GM18867 (cell line): ENCODE results near the gene PIGM.
"Not testable (repeated sequence)": the region's sequence is repeated elsewhere in the genome, so short reads cannot be mapped to it uniquely, and the experiment has no call there.

ENCODE experiments used
- ATAC-seq: cut with Tn5 transposase; IDR thresholded peaks from one replicate; pipeline ENCODE4 v1.9.1; 2021; ENCODE audit warnings: mild to moderate bottlenecking, moderate library complexity; ENCODE audit not compliant: unreplicated experiment

The PIGM gene

DNA sequence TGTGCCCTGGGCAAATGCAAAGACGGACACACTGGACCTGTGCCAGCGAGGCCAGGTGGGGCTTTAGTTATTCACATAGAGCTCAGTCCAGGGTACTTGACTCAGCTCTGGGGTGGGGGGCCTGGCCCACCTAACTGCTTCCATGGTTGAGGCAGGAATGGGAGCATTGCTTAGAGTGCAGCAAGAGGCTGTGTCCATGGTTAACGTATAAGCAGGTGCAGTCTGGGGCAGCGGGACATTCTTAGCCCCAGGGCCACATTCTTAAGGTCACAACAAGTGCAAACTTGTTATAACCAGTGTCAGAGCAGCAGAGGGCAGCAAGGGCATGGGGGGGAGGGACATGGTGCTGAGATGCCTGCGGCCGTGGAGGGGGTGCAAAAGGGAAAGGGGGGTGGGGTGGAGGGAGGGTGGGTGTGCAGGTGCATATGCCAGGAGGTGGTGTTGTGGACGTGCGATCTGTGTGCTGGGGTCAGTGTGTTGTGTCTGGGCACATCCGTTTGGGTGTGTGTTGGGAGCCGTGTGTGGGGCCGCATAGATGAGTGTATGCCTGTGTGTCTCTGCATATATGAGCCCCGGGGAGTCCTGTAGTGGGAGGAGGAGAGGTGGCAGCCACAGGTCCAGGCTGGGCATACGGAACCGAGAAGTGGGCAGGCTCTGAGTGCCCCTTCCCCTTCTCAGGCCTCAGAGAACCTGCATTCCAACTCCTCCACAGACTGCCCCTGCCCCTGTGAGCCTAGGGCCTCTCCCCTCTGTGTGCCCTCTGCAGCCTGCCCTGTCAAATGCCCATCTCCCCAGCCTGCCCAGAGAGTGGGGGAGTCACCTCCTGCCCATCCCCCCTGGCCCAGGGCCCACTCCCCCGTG lies 29.8 kb upstream of the PIGM start:
- ATAC-seq = no peak

DNA sequence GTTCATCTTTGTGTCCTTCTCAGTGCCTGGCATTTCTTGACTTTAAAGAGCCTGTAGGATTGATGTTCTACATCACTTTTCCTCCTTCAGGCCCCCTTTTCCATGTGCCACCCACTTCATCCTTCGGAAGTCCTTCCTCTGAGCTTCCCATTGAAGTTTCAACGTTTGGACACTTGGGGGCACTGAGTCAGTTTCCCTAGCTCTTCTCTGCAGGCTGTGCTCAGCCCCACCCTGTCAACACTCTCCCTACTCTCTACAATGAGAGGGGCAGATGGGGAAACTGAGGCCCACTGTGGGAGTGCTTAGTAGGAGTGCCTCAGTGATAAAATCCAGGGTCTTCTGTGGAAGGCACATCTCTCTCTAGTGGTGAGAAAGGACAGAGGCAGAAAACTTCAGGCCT lies 26.3 kb upstream of the PIGM start:
- ATAC-seq = no peak

DNA sequence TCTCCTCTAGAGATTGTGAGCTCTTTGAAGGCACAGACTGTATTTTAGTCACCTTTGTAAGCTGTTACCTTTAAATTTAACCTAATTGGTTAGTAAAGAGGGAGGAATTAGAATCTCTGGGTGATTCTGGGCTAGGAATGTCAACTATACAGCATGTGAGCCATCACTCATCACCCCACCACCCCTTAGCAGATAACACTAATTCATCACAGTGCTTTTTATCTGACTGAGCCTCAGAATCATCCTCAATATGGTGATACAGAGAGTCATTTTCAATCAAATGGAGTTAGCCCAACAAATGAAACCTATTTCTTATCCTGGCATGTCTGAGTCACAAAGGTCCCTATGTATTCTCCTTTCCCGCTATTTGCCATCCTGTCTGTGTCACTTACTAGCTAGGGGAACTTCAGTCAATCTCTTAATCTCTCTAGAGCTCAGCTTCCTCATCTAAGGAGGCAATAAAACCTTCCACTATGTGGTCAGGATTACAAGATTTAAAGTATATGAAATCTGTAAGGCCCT lies 24.9 kb upstream of the PIGM start:
- ATAC-seq = no peak

DNA sequence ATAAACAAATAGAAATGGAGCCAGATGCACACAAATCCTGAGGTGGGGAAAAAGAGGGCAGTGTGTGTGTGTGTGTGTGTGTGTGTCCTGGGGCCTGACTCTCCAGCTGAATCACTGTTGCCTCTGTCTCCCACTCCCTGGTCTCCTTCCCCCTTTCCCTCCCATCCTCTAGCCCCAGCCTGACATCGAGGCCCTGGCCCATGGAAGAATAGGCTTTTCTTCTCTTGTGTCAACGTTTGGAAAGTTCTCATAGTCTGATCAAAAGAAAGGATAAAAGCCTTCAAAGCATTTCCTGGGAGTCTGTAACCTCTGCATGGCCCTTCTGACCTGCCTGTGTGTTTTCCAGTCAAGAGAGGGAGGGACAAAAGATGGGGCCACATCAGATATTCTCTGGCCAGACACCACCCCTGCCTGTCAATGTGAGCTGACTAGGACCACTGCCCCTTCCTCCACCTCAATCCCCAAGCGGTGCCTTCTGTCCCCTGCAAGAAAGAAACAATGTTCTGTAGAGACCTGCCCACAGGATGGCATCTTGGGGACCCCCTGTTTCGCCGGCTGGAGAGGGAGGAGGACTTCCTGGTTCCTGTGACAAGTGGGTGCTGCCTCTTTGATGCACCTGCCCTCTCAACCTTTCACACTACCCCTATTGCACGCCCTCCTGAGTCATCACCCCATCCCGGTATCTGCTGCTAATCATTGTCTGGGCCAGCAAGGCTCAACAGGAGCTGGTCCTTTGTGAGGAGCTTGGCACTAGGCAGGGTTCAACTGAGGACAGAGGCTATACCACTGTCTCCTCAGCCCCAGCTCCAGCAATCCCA lies 22.0 kb upstream of the PIGM start:
- ATAC-seq = no peak

DNA sequence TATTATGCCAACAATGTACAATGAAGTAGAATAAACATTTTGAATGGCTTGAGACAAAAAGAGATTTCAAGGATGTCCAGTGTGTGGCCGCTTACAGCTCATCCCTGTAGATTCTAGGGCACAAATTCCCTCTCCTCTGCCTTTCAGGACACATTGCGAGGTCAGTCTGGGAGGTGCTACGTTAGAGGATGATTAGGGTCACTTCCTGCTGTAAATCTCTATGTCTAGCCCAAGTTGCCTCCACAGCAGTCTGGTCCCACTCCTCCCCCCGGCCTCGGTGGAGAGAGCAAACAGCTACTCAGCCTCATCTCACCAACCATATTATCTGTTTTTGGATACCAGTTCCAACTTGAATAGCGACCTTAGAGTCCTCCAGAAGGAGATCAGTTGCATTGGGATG lies 21.1 kb upstream of the PIGM start:
- no peak for ATAC-seq

DNA sequence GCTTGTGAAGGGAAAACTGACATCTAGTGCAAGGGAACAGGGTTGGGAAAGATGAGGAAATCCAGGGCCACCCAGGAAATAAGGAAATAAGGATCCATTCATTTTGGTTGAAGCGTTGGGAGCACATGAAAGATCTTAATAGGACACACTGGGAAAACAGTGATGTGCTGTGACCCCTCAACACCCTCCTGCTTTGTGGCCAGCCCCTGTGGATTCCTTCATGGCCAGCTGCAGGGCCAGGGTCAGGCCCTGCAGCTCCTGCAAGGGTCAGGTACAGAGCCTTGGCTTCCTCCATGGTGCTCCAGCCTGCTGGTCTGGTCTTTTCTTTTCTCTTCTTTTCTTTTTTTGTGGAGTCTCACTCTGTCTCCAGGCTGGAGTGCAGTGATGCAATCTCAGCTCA lies 18.8 kb upstream of the PIGM start:
- no peak for ATAC-seq

DNA sequence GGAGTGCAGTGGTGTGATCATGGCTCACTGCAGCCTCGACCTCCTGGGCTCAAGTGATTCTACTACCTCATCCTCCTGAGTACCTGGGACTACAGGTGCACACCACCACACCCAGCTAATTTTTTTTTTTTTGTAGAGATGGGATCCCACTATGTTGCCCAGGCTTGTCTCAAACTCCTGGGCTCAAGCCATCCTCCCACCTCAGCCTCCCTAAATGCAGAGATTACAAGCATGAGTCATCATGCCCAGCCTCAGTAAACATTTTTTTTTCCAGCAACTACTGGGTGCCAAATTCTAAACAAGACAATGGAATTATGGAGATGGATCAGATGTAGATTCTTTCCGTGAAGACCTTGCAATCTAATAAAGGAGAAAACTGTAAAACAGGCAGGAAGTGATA lies 18.4 kb upstream of the PIGM start:
- not testable (repeated sequence) for ATAC-seq

DNA sequence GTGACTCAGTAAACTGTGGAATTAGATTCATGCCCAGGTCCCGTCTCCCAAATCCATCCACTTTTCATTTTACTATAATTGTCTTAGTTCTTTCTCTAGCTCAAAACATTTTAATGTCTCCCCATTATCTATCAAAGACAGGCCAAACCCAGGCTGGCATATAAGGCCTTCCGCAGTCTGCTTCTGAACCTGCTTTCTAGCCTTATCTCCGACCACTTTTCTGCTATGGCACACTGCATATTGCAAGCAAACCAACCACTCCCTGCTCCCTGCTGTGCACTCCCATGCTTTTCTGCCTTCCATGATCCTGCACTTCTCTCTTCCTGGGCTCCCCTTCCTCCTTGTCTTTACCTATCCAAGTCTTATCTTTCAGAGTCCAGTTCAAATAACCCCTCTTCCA lies 17.3 kb upstream of the PIGM start:
- ATAC-seq = no peak

DNA sequence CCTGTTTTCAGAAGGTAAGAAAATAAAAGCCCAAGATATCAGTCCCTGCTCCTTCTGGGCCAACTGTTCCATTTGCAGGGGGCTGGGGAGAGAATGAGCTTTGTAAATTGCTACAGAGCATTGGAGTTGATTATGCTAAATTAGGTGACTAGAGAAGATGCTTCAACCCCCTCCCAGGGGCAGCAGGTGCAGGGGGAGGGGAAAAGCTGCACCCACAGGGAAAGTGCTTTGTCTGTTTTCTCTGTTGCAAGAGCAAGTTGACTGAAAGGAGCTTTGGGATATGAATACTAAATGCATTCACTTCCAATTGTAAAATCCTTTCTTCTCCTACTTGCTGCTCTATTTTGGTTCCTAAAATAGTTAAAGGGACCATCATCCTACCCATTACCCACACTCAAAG lies 16.5 kb upstream of the PIGM start:
- ATAC-seq = no peak

DNA sequence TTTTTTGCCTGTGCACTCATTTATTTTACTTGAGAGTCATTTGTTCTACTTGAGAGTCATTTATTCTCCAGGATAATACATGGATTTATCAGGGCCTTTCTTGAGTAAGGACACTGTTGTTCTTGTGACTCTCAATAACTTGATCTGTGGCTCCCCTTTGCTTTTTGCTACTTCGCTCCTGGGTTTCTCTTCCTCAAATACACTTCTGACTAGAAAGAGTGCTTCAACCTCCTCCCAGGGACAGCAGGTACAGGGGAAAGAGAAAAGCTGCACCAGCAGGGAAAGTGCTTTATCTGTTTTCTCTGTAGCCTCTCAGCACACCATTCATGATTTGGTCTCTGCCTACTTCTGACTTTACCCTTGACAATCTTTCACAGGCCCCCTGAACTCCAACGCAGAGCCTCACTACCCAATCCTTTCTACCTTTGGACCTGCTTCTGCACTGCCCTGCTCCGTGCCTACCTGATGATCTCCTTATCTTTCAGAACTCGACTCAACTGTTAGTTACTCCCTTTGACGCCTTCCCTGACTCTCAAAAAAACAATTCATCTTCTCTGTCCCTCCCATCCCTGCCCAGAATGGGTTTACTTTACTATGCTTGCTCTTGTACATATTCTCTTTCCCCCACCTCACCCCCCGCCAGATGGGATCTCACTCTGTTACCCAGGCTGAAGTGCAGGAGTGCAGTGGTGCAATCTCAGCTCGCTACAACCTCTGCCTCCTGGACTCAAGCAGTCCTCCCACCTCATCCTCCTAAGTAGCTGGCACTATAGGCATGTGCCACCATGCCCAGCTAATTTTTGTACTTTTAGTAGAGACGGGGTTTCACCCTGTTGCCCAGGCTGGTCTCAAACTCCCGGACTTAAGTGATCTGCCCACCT lies 15.6 kb upstream of the PIGM start:
- peak; percentile 52 for ATAC-seq

DNA sequence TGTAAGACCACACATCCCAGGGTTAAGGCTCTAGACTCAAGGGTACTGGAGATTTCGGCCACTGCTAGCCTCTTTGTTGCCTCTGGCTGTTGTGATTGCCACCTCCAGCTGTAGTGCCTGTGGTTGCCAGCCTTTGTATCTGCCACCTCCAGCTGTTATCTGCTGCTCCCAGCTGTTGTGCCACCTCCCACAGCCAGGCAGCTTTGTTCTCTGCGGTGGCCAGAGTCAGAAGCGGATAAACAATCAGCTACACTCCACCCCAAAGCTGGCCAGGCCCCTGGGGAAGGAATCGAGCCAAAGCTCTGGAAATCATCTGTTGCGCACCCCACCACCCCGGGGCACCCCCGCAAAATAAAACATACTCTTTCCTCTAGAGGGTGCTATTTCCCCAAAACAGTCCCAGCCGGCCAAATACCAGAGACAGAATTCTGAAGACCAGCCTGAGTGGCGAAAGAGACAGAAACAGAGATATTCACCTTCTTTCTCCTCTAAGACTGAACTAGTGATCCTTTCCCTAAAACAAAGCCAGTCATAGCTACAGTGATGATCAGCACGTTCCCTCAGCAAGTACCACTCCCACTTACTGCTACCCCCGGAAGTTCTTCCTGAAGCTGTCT lies 14.8 kb upstream of the PIGM start:
- ATAC-seq = peak; percentile 78

DNA sequence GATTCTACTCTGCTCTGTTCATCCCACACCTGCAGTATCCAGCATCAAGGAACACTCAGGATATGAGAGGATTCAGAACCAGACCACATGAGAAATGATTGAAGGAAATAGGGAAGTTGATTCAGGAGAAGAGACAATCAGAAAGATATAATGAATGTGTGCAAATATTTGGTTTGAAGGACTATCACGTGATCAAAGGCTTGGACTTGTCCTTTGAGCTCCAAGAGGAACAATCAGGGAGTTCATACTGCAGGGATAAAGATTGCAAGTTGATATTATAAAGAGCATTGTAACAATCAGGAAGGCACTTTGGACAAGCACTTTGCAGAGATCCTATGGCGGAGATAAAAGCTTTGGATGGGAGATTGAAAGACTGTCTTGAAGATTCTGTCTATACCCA lies 13.9 kb upstream of the PIGM start:
- ATAC-seq = no peak

DNA sequence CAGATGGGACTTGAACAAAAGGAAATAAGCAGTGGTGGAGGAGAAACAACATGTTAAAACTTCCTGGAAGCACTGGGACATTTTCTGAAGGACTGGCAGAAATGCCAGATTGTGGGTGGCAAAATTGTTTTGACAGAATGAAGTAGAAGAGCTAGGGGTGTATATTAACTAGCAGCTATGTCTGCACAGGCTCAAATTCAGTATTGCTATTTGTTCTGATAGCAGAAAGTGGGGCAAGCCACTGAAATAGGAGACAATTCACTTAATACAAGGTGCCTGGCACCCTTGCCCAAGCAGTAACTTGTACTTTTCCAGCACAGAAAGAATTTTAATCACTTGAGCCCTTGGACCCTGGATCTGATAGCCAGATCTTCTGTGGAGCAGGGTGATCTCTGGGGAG lies 11.8 kb upstream of the PIGM start:
- ATAC-seq = no peak

DNA sequence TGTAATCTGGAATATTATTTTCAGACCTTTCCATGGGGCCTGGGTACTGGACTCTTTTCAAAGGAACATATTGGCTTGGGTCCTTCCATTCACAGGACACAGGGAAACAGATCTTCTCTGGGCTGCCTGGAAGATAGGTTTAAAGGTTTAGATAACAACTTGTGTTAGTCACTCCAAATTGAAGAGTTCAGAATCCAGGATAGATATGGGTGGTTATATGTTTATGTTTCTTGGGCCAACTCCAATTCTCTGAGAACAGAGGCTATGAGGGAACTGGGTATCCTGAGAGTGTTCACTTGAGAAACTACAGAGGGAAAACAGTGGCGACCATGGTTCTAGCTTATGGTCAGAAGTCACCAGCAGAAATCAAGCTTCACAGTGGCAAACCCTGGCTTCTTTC lies 8.7 kb upstream of the PIGM start:
- ATAC-seq = no peak

DNA sequence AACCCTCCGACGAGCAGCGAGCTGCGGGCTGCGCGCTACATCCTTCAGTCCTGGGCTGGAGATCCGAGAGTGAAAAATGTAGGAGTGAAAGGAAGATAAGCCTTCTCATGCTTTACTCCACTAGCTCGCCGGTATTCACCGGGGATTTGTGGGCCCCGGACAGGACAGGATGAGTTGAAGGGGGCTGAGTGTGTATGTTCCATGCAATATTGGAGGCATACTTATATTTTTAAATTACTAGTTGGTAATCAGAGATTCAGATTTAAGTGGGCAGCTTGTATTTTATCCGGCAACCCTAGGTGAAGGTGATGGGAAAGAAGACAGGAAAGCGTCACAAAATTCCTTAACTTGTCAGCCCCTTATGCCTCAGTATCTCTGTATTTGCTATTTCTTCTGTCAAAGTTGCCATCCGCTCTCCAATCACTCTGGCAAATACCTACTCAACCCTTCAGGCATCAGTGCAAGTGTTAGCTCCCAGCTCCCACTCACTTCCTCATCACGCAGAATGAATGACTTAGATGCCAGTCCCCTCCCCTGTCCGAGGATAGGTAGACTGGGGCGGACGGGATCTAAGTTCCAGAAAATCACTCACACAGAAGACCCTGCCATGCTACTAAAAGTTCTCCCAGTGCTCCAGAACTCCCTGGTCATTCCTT lies 503 bp upstream of the PIGM start:
- no peak for ATAC-seq

DNA sequence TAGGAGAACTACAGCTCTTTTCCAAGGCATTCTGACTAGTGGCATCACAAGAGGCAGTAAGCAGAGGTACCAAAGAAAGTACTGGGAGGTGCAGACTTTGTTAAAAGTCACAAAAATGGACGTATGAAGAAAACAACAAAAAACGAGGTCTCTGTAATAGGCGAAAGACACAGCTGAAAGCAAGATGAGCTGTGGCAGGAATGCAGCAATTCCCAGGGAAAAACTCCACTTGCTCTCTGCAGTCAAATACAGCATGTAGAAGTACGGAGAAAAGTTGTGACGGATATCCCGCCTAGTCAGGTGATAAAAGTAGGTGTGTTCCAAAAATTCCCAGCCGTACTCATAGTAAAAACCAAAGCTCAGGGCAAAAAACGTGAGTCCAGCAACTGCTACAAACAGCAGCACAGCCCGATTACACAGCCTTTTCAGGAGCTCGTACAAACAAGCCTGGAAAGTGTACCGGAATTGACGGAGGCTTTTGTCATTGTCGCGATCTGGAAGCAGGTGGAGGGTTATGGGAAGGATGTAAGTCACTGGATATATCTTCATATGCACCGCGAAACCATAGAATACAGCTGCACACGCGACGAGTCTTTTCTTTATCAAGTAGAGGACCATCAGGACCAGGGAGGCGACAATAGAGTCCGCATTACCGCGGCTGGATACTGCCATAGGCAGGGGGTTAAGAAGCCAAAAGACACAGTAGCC lies 979 bp downstream of the PIGM start:
- no peak for ATAC-seq

DNA sequence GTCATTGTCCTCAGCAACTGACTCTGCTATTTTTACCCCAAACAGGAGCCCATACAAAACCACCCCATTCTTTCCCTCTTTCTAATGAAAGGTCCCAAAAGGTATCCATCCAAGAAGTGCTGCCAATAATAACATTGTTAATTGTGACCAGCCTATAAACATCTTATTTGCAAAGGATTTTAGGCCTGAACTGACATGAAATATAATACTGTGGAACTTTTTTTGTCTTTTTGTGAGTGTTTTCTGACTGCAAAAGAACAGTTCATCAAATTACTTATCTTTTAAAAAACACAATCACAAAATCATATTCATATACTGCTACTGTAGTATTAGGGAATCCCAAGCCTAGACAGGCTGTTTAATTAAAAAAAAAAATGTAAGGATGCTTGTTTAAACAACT lies 3.4 kb downstream of the PIGM start:
- ATAC-seq = no peak

DNA sequence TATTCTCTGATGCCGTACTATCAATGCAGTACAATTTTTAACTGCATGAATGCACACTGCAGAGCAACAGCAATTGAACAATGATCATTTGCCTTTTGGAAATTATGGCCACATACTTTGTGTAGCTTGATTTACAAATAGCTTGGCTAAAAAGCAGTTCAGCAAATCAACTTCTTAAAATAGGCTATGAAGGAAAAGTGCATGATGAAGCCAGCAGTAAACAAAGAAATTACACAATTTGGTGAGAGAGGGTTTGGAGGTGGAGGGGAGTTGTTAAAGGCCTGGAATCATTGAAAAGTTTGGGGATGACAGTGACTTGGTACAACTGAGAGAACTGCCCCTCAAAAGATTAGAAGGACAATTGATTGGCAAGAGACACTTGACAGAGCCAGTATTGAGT lies 6.5 kb downstream of the PIGM start:
- no peak for ATAC-seq

DNA sequence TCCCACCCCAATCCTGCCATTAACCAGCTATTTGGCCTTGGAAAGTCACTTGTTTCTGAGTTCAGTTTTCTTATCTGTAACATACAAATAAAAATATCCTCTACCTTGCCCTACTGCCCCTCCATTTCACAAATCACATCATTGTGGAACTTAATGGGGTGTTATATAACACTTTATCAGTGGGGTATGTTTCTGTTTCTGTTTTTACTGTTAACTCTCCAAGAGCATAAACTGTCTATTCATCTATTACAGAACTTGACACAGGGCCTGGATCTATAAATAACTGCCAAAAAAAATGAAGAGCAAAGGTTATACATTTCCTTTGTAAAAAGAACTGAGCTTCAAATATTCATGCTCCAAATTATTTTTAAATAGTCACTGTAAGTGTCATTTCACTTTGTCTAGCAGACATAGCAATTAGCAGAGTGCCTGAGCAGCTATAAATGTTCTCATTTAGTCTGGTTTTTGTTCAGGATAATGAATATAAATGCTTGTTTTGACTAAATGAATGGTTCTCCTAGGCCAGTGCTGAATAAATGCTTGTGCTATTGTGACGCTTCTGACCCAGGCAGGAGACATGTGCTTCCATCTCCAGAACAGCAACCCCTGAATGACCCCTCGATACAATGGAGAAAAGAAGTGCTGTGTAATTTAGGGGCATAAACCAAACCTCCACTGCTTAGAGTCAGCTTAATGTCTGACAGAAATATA lies 7.4 kb downstream of the PIGM start:
- no peak for ATAC-seq
